LNCAP (cell line): ENCODE data around the gene DPH6.

ENCODE experiments used
- CTCF ChIP-seq: fragments of 450-650 bp; IDR thresholded peaks from 2 replicates; pipeline ENCODE4 v1.5.1; 2017; ENCODE audit warnings: mild to moderate bottlenecking

The DPH6 gene

GRCh38 chr15:35320911-35321310 lies 225.1 kb downstream of the DPH6 start:
- no peak for TF ChIP-seq CTCF
